Measurements from ENCODE around the gene ZSCAN12.

DNA sequence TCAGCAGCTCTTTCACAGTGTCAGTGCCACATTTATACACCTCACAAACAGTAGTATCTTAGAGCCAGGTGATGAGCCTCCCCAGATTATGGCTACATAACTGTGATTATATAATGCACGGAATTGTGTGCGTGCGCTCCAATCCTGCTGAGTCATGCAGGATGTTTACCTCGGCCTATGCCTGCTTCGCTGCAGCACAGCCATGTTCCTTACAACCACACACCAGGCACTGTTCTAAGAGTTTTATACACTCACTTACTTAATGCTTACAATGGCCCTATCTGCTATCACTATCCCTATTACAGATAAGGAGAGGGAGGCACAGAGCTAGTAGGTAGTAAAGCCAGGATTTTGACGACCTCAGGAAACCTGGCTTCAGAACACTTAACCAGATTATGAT is 42.5 kb downstream of the ZSCAN12 start:
- TF ChIP-seq, protein P1, sequence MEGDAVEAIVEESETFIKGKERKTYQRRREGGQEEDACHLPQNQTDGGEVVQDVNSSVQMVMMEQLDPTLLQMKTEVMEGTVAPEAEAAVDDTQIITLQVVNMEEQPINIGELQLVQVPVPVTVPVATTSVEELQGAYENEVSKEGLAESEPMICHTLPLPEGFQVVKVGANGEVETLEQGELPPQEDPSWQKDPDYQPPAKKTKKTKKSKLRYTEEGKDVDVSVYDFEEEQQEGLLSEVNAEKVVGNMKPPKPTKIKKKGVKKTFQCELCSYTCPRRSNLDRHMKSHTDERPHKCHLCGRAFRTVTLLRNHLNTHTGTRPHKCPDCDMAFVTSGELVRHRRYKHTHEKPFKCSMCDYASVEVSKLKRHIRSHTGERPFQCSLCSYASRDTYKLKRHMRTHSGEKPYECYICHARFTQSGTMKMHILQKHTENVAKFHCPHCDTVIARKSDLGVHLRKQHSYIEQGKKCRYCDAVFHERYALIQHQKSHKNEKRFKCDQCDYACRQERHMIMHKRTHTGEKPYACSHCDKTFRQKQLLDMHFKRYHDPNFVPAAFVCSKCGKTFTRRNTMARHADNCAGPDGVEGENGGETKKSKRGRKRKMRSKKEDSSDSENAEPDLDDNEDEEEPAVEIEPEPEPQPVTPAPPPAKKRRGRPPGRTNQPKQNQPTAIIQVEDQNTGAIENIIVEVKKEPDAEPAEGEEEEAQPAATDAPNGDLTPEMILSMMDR (conservative IDR thresholded peaks at IDR 0.05; ENCODE audit: low read length) = no peak
- TF ChIP-seq EZH2phosphoT487 (IDR thresholded peaks at IDR 0.05; ENCODE audit: borderline replicate concordance) = no peak
